Measurements from ENCODE around the gene PROM1.

Gene PROM1

GRCh38 chr4:16048619-16049419 lies 35.0 kb downstream of the PROM1 start:
- TF ChIP-seq CTCF (conservative IDR thresholded peaks at IDR 0.05; ENCODE audit: control insufficient read depth, insufficient read depth, low read depth, low read length), result no peak
- no peak overlapping the region for H3K4me3 ChIP-seq (ENCODE audit: control insufficient read depth, low read depth, low read length)
- no peak for DNase-seq (ENCODE audit: low read depth)

GRCh38 chr4:16045687-16046086 lies 38.1 kb downstream of the PROM1 start:
- no peak for TF ChIP-seq CTCF (conservative IDR thresholded peaks at IDR 0.05; ENCODE audit: control insufficient read depth, insufficient read depth, low read depth, low read length)
- DNase-seq (ENCODE audit: low read depth), result no peak
- H3K4me3 ChIP-seq (ENCODE audit: control insufficient read depth, low read depth, low read length), result no peak overlapping the region

GRCh38 chr4:16043642-16044498 lies 40.0 kb downstream of the PROM1 start:
- TF ChIP-seq CTCF (conservative IDR thresholded peaks at IDR 0.05; ENCODE audit: control insufficient read depth, insufficient read depth, low read depth, low read length), result no peak
- DNase-seq (ENCODE audit: low read depth), result no peak
- no peak overlapping the region for H3K4me3 ChIP-seq (ENCODE audit: control insufficient read depth, low read depth, low read length)

GRCh38 chr4:16039139-16039538 lies 44.7 kb downstream of the PROM1 start:
- DNase-seq (ENCODE audit: low read depth), result no peak
- TF ChIP-seq CTCF (conservative IDR thresholded peaks at IDR 0.05; ENCODE audit: control insufficient read depth, insufficient read depth, low read depth, low read length), result no peak

GRCh38 chr4:16037901-16038300 lies 45.9 kb downstream of the PROM1 start:
- DNase-seq (ENCODE audit: low read depth), result no peak
- no peak overlapping the region for H3K4me3 ChIP-seq (ENCODE audit: control insufficient read depth, low read depth, low read length)
- TF ChIP-seq CTCF (conservative IDR thresholded peaks at IDR 0.05; ENCODE audit: control insufficient read depth, insufficient read depth, low read depth, low read length), result no peak

More at GRCh38 chr4:16039139-16039538, 44.7 kb downstream of the PROM1 start:
- H3K4me3 ChIP-seq (ENCODE audit: control insufficient read depth, low read depth, low read length), result no peak overlapping the region

GRCh38 chr4:16035843-16036242 lies 48.0 kb downstream of the PROM1 start:
- H3K4me3 ChIP-seq (ENCODE audit: control insufficient read depth, low read depth, low read length), result no peak overlapping the region
- no peak for DNase-seq (ENCODE audit: low read depth)

More at GRCh38 chr4:16035843-16036242, 48.0 kb downstream of the PROM1 start:
- TF ChIP-seq CTCF (conservative IDR thresholded peaks at IDR 0.05; ENCODE audit: control insufficient read depth, insufficient read depth, low read depth, low read length), result no peak

Measured in fibroblast of mammary gland (primary cell).